K562 (cell line): ENCODE data around the gene ZDHHC5. TPM values are rescaled to one million over a fixed set of nuclear protein-coding genes. Genes with fewer than 3 reads are reported as not detected.

ENCODE experiments used
- ATAC-seq: fragments of 200-7000 bp; cut with Tn5 transposase; 3 replicates; pipeline ENCODE4 v1.9.1; 2020; ENCODE audit warnings: moderate library complexity
- BruUV-seq: library from RNA; stranded (reverse); fragments of 400-500 nt; replicated peaks from 2 replicates; lab custom pipeline; 2021; lab: Mats Ljungman, UMichigan
- CTCF ChIA-PET: fragments of 300-600 bp; formaldehyde crosslinking; extraction: SDS; loops from one replicate; lab custom pipeline; 2021; ENCODE audit warnings: low intra/inter-chr PET ratio; lab: Yijun Ruan, JAX
- POLR2A ChIA-PET: fragments of 300-600, 350-650 bp; sonication (Branson Sonifier 250); formaldehyde crosslinking; extraction: SDS; loops from one replicate; lab custom pipeline; 2021; ENCODE audit warnings: antibody characterized with exemption, inconsistent platforms; lab: Yijun Ruan, JAX
- DNase-seq, 4 experiments: peaks; one replicate each; pipeline versions ENCODE4 v3.0.0 to v3.0.0-alpha.2; 2011 to 2018; ENCODE audit warnings: low spot score in 3 of 4, mixed read lengths in 3 of 4; ENCODE audit errors: extremely low read depth in 1 of 4
- FAIRE-seq: peaks from 2 replicates; lab custom pipeline; 2011; peaks lifted over from hg19 to GRCh38; lab: Jason Lieb, UNC
- H2AFZ ChIP-seq: 2 replicates; pipeline ENCODE4 v1.6.0; 2011; ENCODE audit warnings: low read depth, low read length, control low read depth, inconsistent platforms
- H3K27ac ChIP-seq: fragments of 200-600 bp; 3 replicates; pipeline ENCODE4 v1.8.0; 2011; ENCODE audit warnings: low read depth, mild to moderate bottlenecking, control low read depth, inconsistent platforms, low read length, moderate library complexity, mixed read lengths; ENCODE audit errors: extremely low read depth
- H3K27me3 ChIP-seq, 2 experiments: fragments of 300-600 bp in 1 of 2; 2 replicates in 1 of 2; 3 replicates in 1 of 2; pipeline versions ENCODE4 v1.6.0 to v1.8.0; 2011; ENCODE audit warnings: inconsistent platforms in 2 of 2, low read length in 2 of 2, mild to moderate bottlenecking in 1 of 2, mixed read lengths in 1 of 2, moderate library complexity in 1 of 2; ENCODE audit not compliant: control insufficient read depth in 2 of 2, insufficient read depth in 2 of 2
- H3K36me3 ChIP-seq: fragments of 300-600 bp; 3 replicates; pipeline ENCODE4 v1.8.0; 2011; ENCODE audit warnings: mild to moderate bottlenecking, low read length, inconsistent platforms; ENCODE audit not compliant: control insufficient read depth, insufficient read depth
- H3K4me1 ChIP-seq, 2 experiments: fragments of 200-600 bp in 1 of 2; replicated peaks in 1 of 2; 2 replicates in 1 of 2; 3 replicates in 1 of 2; pipeline versions ENCODE4 v1.5.1 to v1.8.0; 2011; ENCODE audit warnings: inconsistent platforms in 2 of 2, low read length in 2 of 2, mild to moderate bottlenecking in 1 of 2, mixed read lengths in 1 of 2, moderate library complexity in 1 of 2; ENCODE audit not compliant: control insufficient read depth in 2 of 2, insufficient read depth in 2 of 2
- H3K4me2 ChIP-seq: 2 replicates; pipeline ENCODE4 v1.6.1; 2011; ENCODE audit warnings: low read length, control low read depth, inconsistent platforms, mixed read lengths; ENCODE audit not compliant: insufficient read depth
- H3K4me3 ChIP-seq: fragments of 200-600 bp; sonication (generic), shearing (Covaris generic); 2 replicates; pipeline ENCODE4 v1.5.1; 2016; ENCODE audit warnings: control low read depth, inconsistent platforms
- H3K79me2 ChIP-seq: fragments of 200-600 bp; 3 replicates; pipeline ENCODE4 v1.8.0; 2011; ENCODE audit warnings: low read length, inconsistent platforms; ENCODE audit not compliant: control insufficient read depth, insufficient read depth
- H3K9ac ChIP-seq, 2 experiments: 2 replicates each; pipeline versions ENCODE4 v1.6.0 to v1.6.1; 2011; ENCODE audit warnings: low read depth in 2 of 2, low read length in 2 of 2, control low read depth in 1 of 2, inconsistent platforms in 1 of 2, mild to moderate bottlenecking in 1 of 2, mixed read lengths in 1 of 2; ENCODE audit not compliant: insufficient read depth in 1 of 2
- H3K9me1 ChIP-seq: one replicate; pipeline ENCODE4 v1.6.0; 2011; ENCODE audit warnings: inconsistent platforms, mild to moderate bottlenecking, low read length, moderate library complexity; ENCODE audit not compliant: control insufficient read depth, insufficient read depth
- H3K9me3 ChIP-seq: replicated peaks from 2 replicates; pipeline ENCODE4 v1.5.1; 2011; ENCODE audit warnings: low read depth, low read length, inconsistent platforms; ENCODE audit not compliant: control insufficient read depth, insufficient read depth
- H4K20me1 ChIP-seq: replicated peaks from 2 replicates; pipeline ENCODE4 v1.6.1; 2011; ENCODE audit warnings: low read length, inconsistent platforms, mixed read lengths; ENCODE audit not compliant: control insufficient read depth, insufficient read depth
- BCOR ChIP-seq: fragments of 450-650 bp; IDR thresholded peaks from 2 replicates; pipeline ENCODE4 v1.6.1; 2016
- BRCA1 ChIP-seq, 2 experiments: fragments of 450-650 bp in 1 of 2; sonication (generic) in 1 of 2; formaldehyde crosslinking in 1 of 2; IDR thresholded peaks; 2 replicates each; pipeline versions ENCODE4 v1.5.0 to v1.6.1; 2017 to 2020; ENCODE audit warnings: mild to moderate bottlenecking in 1 of 2, missing genetic modification reagents in 1 of 2
- CGGBP1 ChIP-seq: fragments of 250-450 bp; sonication (Bioruptor Pico); IDR thresholded peaks from 2 replicates; pipeline ENCODE4 v1.9.0; 2021; ENCODE audit warnings: mild to moderate bottlenecking
- GTF2F1 ChIP-seq: IDR thresholded peaks from 2 replicates; pipeline ENCODE4 v1.6.1; 2011; ENCODE audit warnings: low read depth, low read length, improper control_type of control experiment
- HMGXB4 ChIP-seq: sonication (generic); formaldehyde crosslinking; IDR thresholded peaks from 2 replicates; pipeline ENCODE4 v1.8.1; 2023; ENCODE audit warnings: mild to moderate bottlenecking, missing genetic modification reagents
- MCM2 ChIP-seq: fragments of 450-650 bp; IDR thresholded peaks from 2 replicates; pipeline ENCODE4 v1.6.1; 2017; ENCODE audit warnings: low read depth, mild to moderate bottlenecking
- NBN ChIP-seq: fragments of 450-650 bp; IDR thresholded peaks from 2 replicates; pipeline ENCODE4 v1.6.1; 2016; ENCODE audit warnings: low read depth, mild to moderate bottlenecking
- ZNF407 ChIP-seq: fragments of 450-650 bp; IDR thresholded peaks from 2 replicates; pipeline ENCODE4 v1.6.1; 2016; ENCODE audit warnings: low read depth
- ZNF41 ChIP-seq: fragments of 250-450 bp; sonication (Bioruptor Pico); conservative IDR thresholded peaks from 2 replicates; pipeline ENCODE4 v1.4.0; 2020; ENCODE audit warnings: mild to moderate bottlenecking
- WGBS: fragments of 100-300 bp; shearing (Covaris generic); methylation state at CpG from one replicate; pipeline ENCODE4 v1.1.6; 2016; ENCODE audit warnings: low coverage, mixed read lengths; ENCODE audit not compliant: insufficient coverage; ENCODE audit errors: missing lambda C conversion rate; 5-methylcytosine and 5-hydroxymethylcytosine counted together
- in situ Hi-C: fragments of 300-500 bp; cut with MboI; formaldehyde crosslinking; loops from 4 replicates; pipeline ENCODE4 v1.15.0; 2018; ENCODE audit warnings: inconsistent platforms, mixed read lengths
- intact Hi-C: fragments of 100-400 bp; cut with micrococcal nuclease; formaldehyde crosslinking; loops from 2 replicates; pipeline ENCODE4 v1.14.2; 2022
- polyA plus RNA-seq, 8 experiments: library from polyadenylated mRNA; depleted of rRNA in 4 of 8; stranded (reverse) in 5 of 8; unstranded in 3 of 8; fragments of >200 nt; fragmentation: Nextera tagmentation in 2 of 8; fragmentation: Illumina TruSeq in 1 of 8; extraction: Ambion mirVana in 2 of 8; extraction: Trizol in 1 of 8; gene quantifications; 2 replicates each; pipeline versions ENCODE4 v1.2.1 to v1.2.3, GENCODE V29; 2011 to 2014; ENCODE audit warnings: inconsistent platforms in 1 of 8, missing spikeins in 1 of 8
- total RNA-seq, 7 experiments: library from RNA; depleted of rRNA in 6 of 7; stranded (reverse); fragments of >200 nt in 6 of 7; fragmentation: Illumina TruSeq in 2 of 7; extraction: Trizol in 2 of 7; gene quantifications; 2 replicates each; pipeline versions ENCODE4 v1.2.1 to v1.2.3, GENCODE V29; 2011 to 2021; ENCODE audit warnings: low replicate concordance in 1 of 7

Gene ZDHHC5
- total and polyA plus RNA-seq, 9 of the 15 experiments (the other 6 are each of a cell fraction or from before 2014, with no cell fraction given) = 3.8 to 64.2 (median 35.9) TPM

GRCh38 chr11:57647372-57647771 lies 20.5 kb upstream of the ZDHHC5 start:
- H3K4me2 ChIP-seq = no peak overlapping the region
- peaks cover 0 to 15% of the 10 kb centered on the region in 2 experiments; a peak in 2 of 5 replicates for H3K27me3 ChIP-seq
- H3K4me3 ChIP-seq = no peak overlapping the region
- 31% methylated on average over 10 of the region's 10 CpGs for WGBS
- no peak for FAIRE-seq
- H3K9me1 ChIP-seq = no peaks in the 10 kb centered on the region
- H3K36me3 ChIP-seq = no peaks in the 10 kb centered on the region
- DNase-seq = no peak
- H3K27ac ChIP-seq = no peak overlapping the region
- H3K79me2 ChIP-seq = no peaks in the 10 kb centered on the region
- no peak for ATAC-seq
- no peak for TF ChIP-seq BCOR
- TF ChIP-seq MCM2 = no peak
- TF ChIP-seq BRCA1 (IDR thresholded peaks at IDR 0.05) = no peak
- TF ChIP-seq BRCA1 (CRISPR knock-in tag; IDR thresholded peaks at IDR 0.05) = no peak
- TF ChIP-seq NBN = no peak
- TF ChIP-seq ZNF41 (CRISPR knock-in tag) = no peak
- no peak for TF ChIP-seq GTF2F1
- no peak for TF ChIP-seq ZNF407
- no peak for TF ChIP-seq CGGBP1 (CRISPR knock-in tag)
- no peak for TF ChIP-seq HMGXB4 (CRISPR knock-in tag)
- in situ Hi-C loops (loop anchor here (10.0 kb wide), 1 partner anchor 193 kb away; no protein-coding TSS in a partner anchor), intact Hi-C loops (no loop called here)
- no peaks in the 10 kb centered on the region; the same call in 1 of the 2 replicates for H4K20me1 ChIP-seq
- ChIA-PET CTCF (no interaction called here), POLR2A (interaction anchor here (1.6 kb wide), 1 partner anchor 153 kb away, joined by 5 read pairs; no protein-coding TSS in a partner anchor)
- no TSS peak for BruUV-seq
- H2AFZ ChIP-seq = no peak overlapping the region
- H3K9me3 ChIP-seq = no peaks in the 10 kb centered on the region
- no peak overlapping the region for H3K9ac ChIP-seq
- peaks cover 32 to 35% of the 10 kb centered on the region in 2 experiments for H3K4me1 ChIP-seq
